Activated T-helper 9 cell treated with anti-CD3 and anti-CD28 coated beads, Interleukin-2, amount 50 U/mL, for 16 hours (primary cell): ENCODE data around the gene PDIA3.
"Not testable (repeated sequence)": the region's sequence is repeated elsewhere in the genome, so short reads cannot be mapped to it uniquely, and the experiment has no call there.

ENCODE experiments used
- DNase-seq: peaks from one replicate; pipeline ENCODE4 v3.0.0-alpha.2; 2020; ENCODE audit warnings: low read depth

Gene PDIA3

DNA sequence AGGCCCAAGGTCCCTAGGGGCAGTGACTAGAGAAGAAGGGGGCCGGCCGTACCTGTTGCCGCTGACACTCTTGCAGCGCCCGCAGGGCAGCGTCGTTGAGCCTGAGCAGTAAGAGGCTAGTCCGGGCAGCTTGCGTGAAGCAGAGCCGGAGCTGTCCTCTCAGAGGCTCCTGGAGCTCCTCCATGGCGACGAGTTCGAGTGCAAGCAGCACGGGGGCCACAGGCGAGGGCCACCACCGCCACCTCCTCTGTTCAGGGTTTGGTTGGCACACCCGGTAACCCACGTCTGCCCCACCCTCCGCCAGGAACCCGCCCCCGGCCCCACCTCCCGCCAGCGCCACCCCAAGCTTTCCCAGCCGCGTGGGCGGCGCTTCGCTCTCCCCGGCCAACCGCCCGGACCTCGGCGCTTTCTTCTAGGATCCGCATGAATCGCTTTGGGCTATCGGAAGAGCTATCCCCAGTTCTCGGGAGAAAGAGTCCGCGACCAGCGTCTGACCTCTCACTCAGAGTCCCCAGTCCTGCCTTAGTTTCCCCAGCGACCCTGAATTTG lies 30.6 kb downstream of the PDIA3 start, which contains the start of gene ELL3:
Gene ELL3 (minus strand): TSS at position 249 of the 549 bp plus-strand sequence. CDS start 65 bp downstream, at position 184.
- DNase-seq = peak; percentile 66

DNA sequence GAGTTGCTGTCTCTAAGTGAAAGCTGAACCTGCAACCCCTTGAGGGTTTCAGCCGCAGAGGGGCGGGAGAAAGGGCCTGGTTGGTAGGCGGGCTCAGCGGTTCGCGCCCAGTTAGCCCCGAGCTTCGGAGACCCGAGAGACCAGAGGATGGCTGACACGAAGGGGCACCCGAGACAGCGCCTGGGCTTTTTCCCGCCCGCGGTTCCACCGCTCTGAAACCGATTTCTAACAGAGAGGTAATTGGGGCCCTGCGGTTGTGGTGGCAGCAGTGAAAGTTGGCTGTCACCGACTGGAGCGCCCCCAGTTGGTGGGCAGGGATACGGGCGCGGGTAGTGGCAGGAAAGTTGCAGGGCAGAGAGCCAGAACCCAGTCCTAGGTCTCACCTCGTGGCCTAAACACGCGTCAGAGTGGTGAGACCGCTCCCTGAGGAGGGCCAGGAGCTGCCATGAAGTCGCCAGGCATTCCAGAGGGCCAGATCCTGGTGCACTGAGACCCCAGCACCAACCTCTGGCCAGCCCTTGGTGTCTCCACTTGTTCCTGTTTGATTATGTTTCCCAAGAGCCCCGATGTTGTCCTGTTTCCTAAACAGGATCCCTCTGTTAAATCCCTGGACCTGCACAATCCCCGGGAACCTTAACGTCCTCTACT lies 31.2 kb downstream of the PDIA3 start:
- DNase-seq = peak; percentile 70

GRCh38 chr15:43779016-43779415 lies 32.8 kb downstream of the PDIA3 start:
- DNase-seq = no peak

GRCh38 chr15:43789409-43789808 lies 43.2 kb downstream of the PDIA3 start:
- DNase-seq = no peak

GRCh38 chr15:43791993-43792760 lies 45.9 kb downstream of the PDIA3 start, which contains the start of gene SERF2:
TSS of gene SERF2 (plus strand) at chr15:43792320. CDS start at chr15:43792377, 57 bp downstream.
- peak; percentile 100 for DNase-seq

GRCh38 chr15:43792761-43793476 lies 46.7 kb downstream of the PDIA3 start:
- DNase-seq = no peak

GRCh38 chr15:43793647-43794046 lies 47.4 kb downstream of the PDIA3 start:
- no peak for DNase-seq

GRCh38 chr15:43794269-43795037 lies 48.2 kb downstream of the PDIA3 start:
- no peak for DNase-seq

- DNase-seq = no peak
These were observed 49.0 kb downstream of the PDIA3 start for GRCh38 chr15:43795197-43795596.

DNA sequence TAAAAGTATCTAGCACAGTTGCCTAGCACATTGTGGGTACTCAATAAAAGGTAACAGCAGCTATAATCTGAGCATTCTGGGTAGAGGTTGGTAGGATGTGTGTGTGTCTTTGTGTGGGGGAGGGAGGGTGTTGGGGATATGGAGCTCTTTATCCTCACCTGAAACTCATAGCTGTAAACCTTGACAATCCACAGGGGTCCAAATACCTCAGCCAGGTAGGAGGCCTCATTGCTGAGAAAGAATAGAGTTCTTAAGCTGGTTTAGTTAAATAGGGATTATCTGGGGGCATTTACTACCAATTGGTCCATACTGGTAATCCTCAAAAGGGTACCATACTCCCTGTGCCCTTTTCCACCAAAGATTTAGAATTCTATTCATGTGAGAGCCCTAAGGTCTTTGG lies 49.8 kb downstream of the PDIA3 start:
- no peak for DNase-seq

- DNase-seq = no peak
These were observed 50.3 kb downstream of the PDIA3 start for GRCh38 chr15:43796566-43796965.

- no peak for DNase-seq
These were observed 53.1 kb downstream of the PDIA3 start for GRCh38 chr15:43799209-43799944.

DNA sequence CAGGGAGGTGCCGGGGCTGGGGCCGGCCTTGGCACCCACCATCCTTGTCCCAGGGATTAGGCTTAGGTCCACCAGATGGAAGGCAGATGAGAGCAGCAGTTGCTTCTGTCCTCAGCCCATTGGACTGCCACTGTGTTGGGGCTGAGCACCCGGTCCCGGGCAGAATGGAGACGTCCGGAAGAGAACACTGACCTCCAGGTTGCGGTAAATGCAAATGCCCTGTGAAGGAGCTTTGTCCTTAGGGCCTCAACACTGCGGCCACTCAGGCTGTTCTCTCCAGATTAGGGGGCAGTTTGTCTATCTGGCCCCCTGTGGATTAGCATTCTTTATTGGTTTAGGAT lies 53.7 kb downstream of the PDIA3 start, which contains the start of gene SERINC4:
Gene SERINC4 (minus strand): TSS at position 276 of the 341 bp plus-strand sequence. CDS start 234 bp downstream, at position 42.
- DNase-seq = no peak

DNA sequence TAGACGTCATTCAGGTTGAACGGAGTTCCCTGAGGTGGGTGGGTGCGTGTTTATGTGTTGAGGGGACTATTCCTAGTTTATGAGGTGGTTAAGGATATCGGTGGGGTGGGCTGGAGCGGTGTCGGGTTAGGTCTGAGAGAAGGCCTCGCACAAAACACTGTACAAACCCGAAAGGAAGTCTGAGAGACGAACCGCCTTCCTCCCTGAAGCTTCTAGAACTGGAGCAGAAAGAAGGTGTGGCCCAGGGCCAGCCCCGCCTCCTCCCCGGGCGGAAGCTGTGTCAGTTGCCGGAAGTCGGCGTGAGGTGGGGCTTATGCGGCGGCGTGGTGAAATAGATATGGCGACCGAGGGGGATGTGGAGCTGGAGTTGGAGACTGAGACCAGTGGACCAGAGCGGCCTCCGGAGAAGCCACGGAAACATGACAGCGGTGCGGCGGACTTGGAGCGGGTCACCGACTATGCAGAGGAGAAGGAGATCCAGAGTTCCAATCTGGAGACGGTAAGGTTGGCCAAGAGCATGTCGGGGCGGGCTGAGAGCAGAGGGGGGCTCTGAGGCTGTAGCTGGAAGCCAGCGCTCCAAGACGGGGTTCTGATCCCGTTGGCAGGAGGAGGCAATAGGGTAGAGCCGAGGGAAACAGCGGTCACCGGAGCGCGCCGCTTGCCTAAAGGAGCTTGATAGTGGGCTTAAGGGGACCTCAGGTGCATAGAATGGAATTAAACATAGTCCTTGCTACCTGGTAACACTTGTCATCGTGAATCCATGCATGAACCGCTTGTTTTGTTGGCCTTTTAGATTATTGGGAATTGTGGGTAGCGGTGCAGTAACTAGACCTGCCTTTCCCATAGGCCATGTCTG lies 54.3 kb downstream of the PDIA3 start, which contains the start of gene HYPK:
Gene HYPK (plus strand): TSS at position 314 of the 856 bp plus-strand sequence. CDS start 24 bp downstream, at position 338.
- DNase-seq = peak; percentile 88

- not testable (repeated sequence) for DNase-seq
These were observed 56.4 kb downstream of the PDIA3 start for GRCh38 chr15:43802676-43803075.

- DNase-seq = no peak
These were observed 62.3 kb downstream of the PDIA3 start for GRCh38 chr15:43808435-43808950.

GRCh38 chr15:43808960-43809678 lies 62.9 kb downstream of the PDIA3 start:
- DNase-seq = no peak

DNA sequence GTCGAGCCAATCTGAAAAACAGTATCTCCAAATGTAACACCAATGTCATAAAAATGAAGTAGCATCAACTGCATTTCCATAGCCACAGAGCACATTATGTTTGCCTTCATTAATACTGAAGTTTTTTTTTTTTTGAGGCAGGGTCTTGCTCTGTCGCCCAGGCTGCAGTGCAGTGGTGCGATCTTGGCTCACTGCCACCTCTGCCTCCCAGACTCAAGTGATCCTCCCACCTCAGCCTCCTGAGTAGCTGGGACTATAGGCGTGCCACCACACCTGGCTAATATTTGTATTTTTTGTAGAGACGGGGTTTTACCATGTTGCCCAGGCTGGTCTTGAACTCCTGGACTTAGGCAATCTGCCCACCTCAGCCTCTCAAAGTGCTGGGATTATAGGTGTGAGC lies 68.8 kb downstream of the PDIA3 start:
- DNase-seq = not testable (repeated sequence)

DNA sequence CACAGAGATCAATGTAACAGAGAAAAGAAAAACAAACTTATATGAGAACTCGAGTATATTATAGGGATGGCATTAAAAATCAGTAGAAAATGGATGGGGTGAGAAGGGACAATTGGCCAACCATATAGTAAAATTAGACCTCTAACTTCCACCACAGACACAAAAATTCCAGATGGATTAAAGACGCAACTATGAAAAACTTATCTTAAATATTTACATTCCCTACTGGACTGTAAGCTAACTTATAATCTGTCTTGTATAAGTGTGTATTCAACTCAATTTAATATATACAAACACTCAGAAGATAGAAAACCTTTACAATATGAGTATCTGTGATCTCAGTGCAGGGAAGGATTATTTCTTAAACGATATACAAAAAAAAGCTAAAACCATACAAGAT lies 75.3 kb downstream of the PDIA3 start:
- no peak for DNase-seq
